B cell (primary cell): ENCODE data around the gene MAP3K12. TPM values are rescaled to one million over a fixed set of nuclear protein-coding genes. Genes with fewer than 3 reads are reported as not detected.

ENCODE experiments used
- ATAC-seq: fragments of 200-7000 bp; cut with Tn5 transposase; one replicate; pipeline ENCODE4 v1.10.0; 2021; ENCODE audit warnings: low read depth, mild to moderate bottlenecking, moderate number of reproducible peaks, moderate library complexity
- CTCF ChIA-PET: fragments of 350-600 bp; sonication (Branson Sonifier 250); formaldehyde crosslinking; loops from one replicate; lab custom pipeline; 2021; ENCODE audit warnings: antibody characterized with exemption, inconsistent platforms; lab: Charles Lee
- POLR2A ChIA-PET: fragments of 350-600 bp; sonication (Branson Sonifier 250); formaldehyde crosslinking; loops from one replicate; lab custom pipeline; 2021; ENCODE audit warnings: antibody characterized with exemption; lab: Charles Lee
- DNase-seq: peaks from one replicate; pipeline ENCODE4 v3.0.0; 2013
- H2AFZ ChIP-seq: 2 replicates; pipeline ENCODE4 v1.6.1; 2012; ENCODE audit warnings: mild to moderate bottlenecking, low read depth, low read length; ENCODE audit not compliant: insufficient read depth, poor library complexity, severe bottlenecking
- H3K27ac ChIP-seq, 2 donors: 1 replicate in 1 of 2; 2 replicates in 1 of 2; pipeline ENCODE4 v1.5.1; 2012 to 2013; ENCODE audit warnings: low read length in 2 of 2, mild to moderate bottlenecking in 2 of 2, moderate library complexity in 1 of 2
- H3K27me3 ChIP-seq, 4 experiments: fragments of 200-600 bp in 1 of 4; sonication (generic) in 1 of 4; replicated peaks in 1 of 4; 1 replicate in 2 of 4; 2 replicates in 2 of 4; pipeline versions ENCODE4 v1.6.1 to v1.7.0; 2013 to 2016; ENCODE audit warnings: low read length in 3 of 4, mild to moderate bottlenecking in 2 of 4, mixed read lengths in 1 of 4, moderate library complexity in 1 of 4; ENCODE audit not compliant: insufficient read depth in 4 of 4, control insufficient read depth in 3 of 4; ENCODE audit errors: control extremely low read depth in 1 of 4
- H3K36me3 ChIP-seq, 2 experiments: replicated peaks in 1 of 2; 1 replicate in 1 of 2; 2 replicates in 1 of 2; pipeline versions ENCODE4 v1.6.1 to v1.7.1; 2013; ENCODE audit warnings: low read length in 1 of 2; ENCODE audit not compliant: insufficient read depth in 2 of 2, control insufficient read depth in 1 of 2; ENCODE audit errors: control extremely low read depth in 1 of 2, extremely low read depth in 1 of 2
- H3K4me1 ChIP-seq, 2 donors: fragments of 200-600 bp in 1 of 2; sonication (generic) in 1 of 2; 1 replicate in 1 of 2; 2 replicates in 1 of 2; pipeline versions ENCODE4 v1.5.1 to v1.6.1; 2013 to 2017; ENCODE audit warnings: low read length in 2 of 2; ENCODE audit not compliant: control insufficient read depth in 2 of 2, insufficient read depth in 2 of 2
- H3K4me2 ChIP-seq: replicated peaks from 2 replicates; pipeline ENCODE3; 2012; ENCODE audit warnings: mild to moderate bottlenecking, low read depth, low read length; ENCODE audit not compliant: poor library complexity, severe bottlenecking
- H3K4me3 ChIP-seq, 5 experiments: fragments of 200-600 bp in 1 of 5; sonication (generic) in 1 of 5; 1 replicate in 3 of 5; 2 replicates in 2 of 5; pipeline versions ENCODE4 v1.5.1 to v1.7.0; 2011 to 2016; ENCODE audit warnings: low read length in 4 of 5, mild to moderate bottlenecking in 4 of 5, low read depth in 2 of 5, control low read depth in 1 of 5, moderate library complexity in 1 of 5; ENCODE audit not compliant: insufficient read depth in 1 of 5; ENCODE audit errors: control extremely low read depth in 1 of 5, extremely low read depth in 1 of 5
- H3K79me2 ChIP-seq: fragments of 200-600 bp; sonication (generic); one replicate; pipeline ENCODE4 v1.6.0; 2016; ENCODE audit warnings: low read length; ENCODE audit not compliant: control insufficient read depth, insufficient read depth
- H3K9ac ChIP-seq: fragments of 200-600 bp; sonication (generic); 2 replicates; pipeline ENCODE4 v1.6.1; 2017; ENCODE audit warnings: mild to moderate bottlenecking, low read length, moderate library complexity
- H3K9me3 ChIP-seq, 3 donors: one replicate each; pipeline versions ENCODE4 v1.6.1 to v1.7.1; 2013; ENCODE audit warnings: low read length in 2 of 3; ENCODE audit not compliant: control insufficient read depth in 2 of 3, insufficient read depth in 1 of 3; ENCODE audit errors: control extremely low read depth in 1 of 3
- H4K20me1 ChIP-seq: 2 replicates; pipeline ENCODE4 v1.6.0; 2012; ENCODE audit warnings: mild to moderate bottlenecking, low read length; ENCODE audit not compliant: insufficient read depth, control insufficient read depth, poor library complexity, severe bottlenecking
- H3K27ac Mint-ChIP-seq: one replicate; pipeline ENCODE4 v1.8.0; 2021; ENCODE audit warnings: mixed read lengths
- H3K27me3 Mint-ChIP-seq: one replicate; pipeline ENCODE4 v1.8.0; 2021; ENCODE audit warnings: mixed read lengths
- H3K4me1 Mint-ChIP-seq: one replicate; pipeline ENCODE4 v1.8.0; 2021; ENCODE audit warnings: mixed read lengths
- H3K4me3 Mint-ChIP-seq: one replicate; pipeline ENCODE4 v1.8.0; 2021; ENCODE audit warnings: mixed read lengths
- H3K9me3 Mint-ChIP-seq: one replicate; pipeline ENCODE4 v1.8.0; 2022; ENCODE audit warnings: mixed read lengths; ENCODE audit not compliant: insufficient read depth
- EZH2 ChIP-seq: IDR thresholded peaks from 2 replicates; pipeline ENCODE4 v1.6.1; 2012; ENCODE audit warnings: borderline replicate concordance, low read depth, mild to moderate bottlenecking, moderate library complexity, low read length; ENCODE audit not compliant: insufficient read depth, poor library complexity, severe bottlenecking
- WGBS: methylation state at CpG from one replicate; pipeline ENCODE4 v1.1.5; 2013; ENCODE audit warnings: missing lambda C conversion rate; ENCODE audit not compliant: insufficient coverage; 5-methylcytosine and 5-hydroxymethylcytosine counted together
- intact Hi-C: fragments of 100-400 bp; cut with micrococcal nuclease; formaldehyde crosslinking; loops from one replicate; pipeline ENCODE4 v1.10.0; 2022
- polyA plus RNA-seq: library from polyadenylated mRNA; depleted of rRNA; stranded (reverse); fragments of >200 nt; gene quantifications from 2 replicates; pipeline ENCODE4 v1.2.3, GENCODE V29; 2012
- total RNA-seq, 2 donors: library from RNA; stranded (reverse); fragments of 120-200 nt in 1 of 2; gene quantifications; 1 replicate in 1 of 2; 2 replicates in 1 of 2; pipeline versions ENCODE4 v1.2.3 to v1.2.4, GENCODE V29; 2013 to 2022
- TF ChIP-seq, protein P1 (sequence below): fragments of 200-600 bp; IDR thresholded peaks from one replicate; pipeline ENCODE4 v1.8.0; 2022; ENCODE audit warnings: antibody characterized with exemption, mild to moderate bottlenecking

Gene MAP3K12
- total and polyA plus RNA-seq, 2 donors (not counting 1 experiment from before 2014, with no cell fraction given): 15.0 to 17.0 TPM

DNA sequence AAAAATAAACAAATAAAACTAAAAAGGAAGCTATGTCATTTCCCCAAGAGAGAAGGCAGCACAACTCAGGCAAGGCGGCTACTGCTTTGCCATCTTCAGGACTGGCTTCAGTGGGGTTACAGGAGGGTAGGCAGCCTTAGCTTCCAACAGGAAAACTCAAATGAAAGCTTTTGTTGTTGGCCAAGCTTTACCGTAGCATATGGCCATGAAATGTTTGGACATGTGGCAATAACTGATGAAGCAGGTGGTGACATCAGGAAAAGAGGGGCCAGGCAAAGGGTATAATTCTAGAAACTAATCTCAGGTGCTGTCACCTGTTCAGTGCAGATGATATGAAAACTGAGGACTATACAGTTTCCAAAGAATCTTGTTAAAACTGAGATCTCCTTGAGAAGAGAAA, 30.8 kb upstream of the MAP3K12 start:
- intact Hi-C loops: no loop called here
- POLR2A ChIA-PET: no interaction called here
- H3K4me1 Mint-ChIP-seq: no peaks in the 10 kb centered on the region
- no peak overlapping the region for H2AFZ ChIP-seq
- H3K79me2 ChIP-seq: no peaks in the 10 kb centered on the region
- TF ChIP-seq, protein P1, sequence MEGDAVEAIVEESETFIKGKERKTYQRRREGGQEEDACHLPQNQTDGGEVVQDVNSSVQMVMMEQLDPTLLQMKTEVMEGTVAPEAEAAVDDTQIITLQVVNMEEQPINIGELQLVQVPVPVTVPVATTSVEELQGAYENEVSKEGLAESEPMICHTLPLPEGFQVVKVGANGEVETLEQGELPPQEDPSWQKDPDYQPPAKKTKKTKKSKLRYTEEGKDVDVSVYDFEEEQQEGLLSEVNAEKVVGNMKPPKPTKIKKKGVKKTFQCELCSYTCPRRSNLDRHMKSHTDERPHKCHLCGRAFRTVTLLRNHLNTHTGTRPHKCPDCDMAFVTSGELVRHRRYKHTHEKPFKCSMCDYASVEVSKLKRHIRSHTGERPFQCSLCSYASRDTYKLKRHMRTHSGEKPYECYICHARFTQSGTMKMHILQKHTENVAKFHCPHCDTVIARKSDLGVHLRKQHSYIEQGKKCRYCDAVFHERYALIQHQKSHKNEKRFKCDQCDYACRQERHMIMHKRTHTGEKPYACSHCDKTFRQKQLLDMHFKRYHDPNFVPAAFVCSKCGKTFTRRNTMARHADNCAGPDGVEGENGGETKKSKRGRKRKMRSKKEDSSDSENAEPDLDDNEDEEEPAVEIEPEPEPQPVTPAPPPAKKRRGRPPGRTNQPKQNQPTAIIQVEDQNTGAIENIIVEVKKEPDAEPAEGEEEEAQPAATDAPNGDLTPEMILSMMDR: no peak
- TF ChIP-seq EZH2: no peak
- H3K27ac Mint-ChIP-seq: no peak overlapping the region
- no peaks in the 10 kb centered on the region for H3K9me3 Mint-ChIP-seq
- no peak overlapping the region for H3K9ac ChIP-seq
- no peaks in the 10 kb centered on the region for H3K9me3 ChIP-seq
- no peaks in the 10 kb centered on the region for H3K4me1 ChIP-seq
- H3K27me3 ChIP-seq: no peaks in the 10 kb centered on the region
- no peak overlapping the region for H3K4me2 ChIP-seq
- no peak overlapping the region for H3K4me3 Mint-ChIP-seq
- CTCF ChIA-PET: no interaction called here
- H3K27me3 Mint-ChIP-seq: no peaks in the 10 kb centered on the region
- H3K27ac ChIP-seq: no peak overlapping the region
- ATAC-seq (no peak), DNase-seq (no peak)
- H4K20me1 ChIP-seq: no peaks in the 10 kb centered on the region
- H3K4me3 ChIP-seq: no peak overlapping the region
- 100% methylated on average over 2 of the region's 2 CpGs for WGBS
- peaks cover 13 to 69% of the 10 kb centered on the region in 2 experiments for H3K36me3 ChIP-seq

DNA sequence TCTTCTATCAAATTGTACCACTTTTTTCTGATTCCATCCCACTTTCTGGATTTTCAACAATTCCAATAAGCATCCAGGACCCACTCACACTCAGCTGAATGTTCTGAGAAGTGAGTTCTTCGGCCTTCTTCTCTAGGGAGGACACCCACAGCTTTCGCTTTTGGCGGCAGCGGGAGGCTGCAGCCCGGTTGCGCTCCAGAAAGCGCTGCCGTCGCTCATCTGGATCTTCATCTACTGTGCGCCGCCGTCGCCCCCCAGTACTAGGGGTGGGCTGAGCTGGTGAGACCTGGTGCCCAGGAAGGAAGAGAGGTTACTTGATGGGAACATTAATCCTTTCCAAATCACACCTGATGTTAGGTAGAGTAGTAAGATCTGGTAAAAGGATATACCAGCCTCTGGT, 25.2 kb upstream of the MAP3K12 start:
- Histone ChIP-seq H3K4me2 (no peak overlapping the region), H3K27me3 (no peaks in the 10 kb centered on the region), H3K36me3 (peaks cover 13 to 63% of the 10 kb centered on the region in 2 experiments), H3K79me2 (no peaks in the 10 kb centered on the region), H3K9ac (no peak overlapping the region), H3K27ac (no peak overlapping the region), H3K9me3 (no peaks in the 10 kb centered on the region), H4K20me1 (no peaks in the 10 kb centered on the region), H3K4me3 (no peak overlapping the region), H3K4me1 (no peaks in the 10 kb centered on the region), H2AFZ (no peak overlapping the region)
- intact Hi-C loops: no loop called here
- no peaks in the 10 kb centered on the region for H3K4me1 Mint-ChIP-seq
- CTCF ChIA-PET: no interaction called here
- TF ChIP-seq, protein P1: no peak
- TF ChIP-seq EZH2: no peak
- no peak overlapping the region for H3K27ac Mint-ChIP-seq
- no peaks in the 10 kb centered on the region for H3K27me3 Mint-ChIP-seq
- POLR2A ChIA-PET: no interaction called here
- ATAC-seq (no peak), DNase-seq (no peak)
- no peak overlapping the region for H3K4me3 Mint-ChIP-seq
- H3K9me3 Mint-ChIP-seq: no peaks in the 10 kb centered on the region
- WGBS: 97% methylated on average over 6 of the region's 13 CpGs
